Brain microvascular endothelial cell (primary cell): Measurements from ENCODE around the gene FNDC3B.
A peak's percentile ranks its signal among the peaks of the same experiment; 100 is the strongest.

Experiments
- DNase-seq: peaks from one replicate; pipeline ENCODE4 v3.0.0-alpha.2; 2020
- H3K27ac ChIP-seq: fragments of 250-450 bp; sonication (Bioruptor Pico); 2 replicates; pipeline ENCODE4 v1.5.1; 2020; ENCODE audit warnings: mild to moderate bottlenecking, moderate library complexity
- H3K27me3 ChIP-seq: fragments of 250-450 bp; sonication (Bioruptor Pico); replicated peaks from 2 replicates; pipeline ENCODE4 v1.5.1; 2020; ENCODE audit warnings: mild to moderate bottlenecking
- H3K36me3 ChIP-seq: fragments of 250-450 bp; sonication (Bioruptor Pico); replicated peaks from 2 replicates; pipeline ENCODE4 v1.5.1; 2020; ENCODE audit warnings: mild to moderate bottlenecking
- H3K4me3 ChIP-seq: 2 replicates; pipeline ENCODE4 v1.5.1; 2011; ENCODE audit warnings: low read depth, mild to moderate bottlenecking, control low read depth, low read length, moderate library complexity
- in situ Hi-C: cut with HindIII; loops from 2 replicates; pipeline ENCODE4 v1.10.0; 2017; ENCODE audit warnings: low sequenced_read_pairs, low pct_ligation_motif_present
- TF ChIP-seq, protein P1 (sequence below): IDR thresholded peaks from 2 replicates; pipeline ENCODE4 v1.5.1; 2011; ENCODE audit warnings: low read depth, mild to moderate bottlenecking, moderate library complexity, low read length, control low read depth, inconsistent platforms; ENCODE audit errors: missing control alignments

The FNDC3B gene

DNA sequence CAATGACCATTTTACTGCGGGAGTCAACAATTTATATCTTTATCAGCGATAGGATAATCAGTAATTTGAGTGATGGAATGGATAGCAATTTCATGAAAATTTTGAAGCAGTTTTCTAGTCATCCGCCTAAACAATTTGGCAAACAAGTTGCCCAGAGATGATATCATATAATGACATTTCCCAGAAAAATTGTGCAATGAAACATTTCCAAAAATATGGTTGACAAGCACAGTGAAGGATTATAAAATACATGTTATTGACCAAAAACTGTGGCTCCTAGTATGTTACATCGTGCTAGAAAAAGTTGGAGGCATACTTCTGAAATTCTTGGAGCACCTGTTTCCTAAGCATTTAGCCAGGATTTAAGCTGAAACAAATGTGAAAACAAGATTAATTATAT, 263.8 kb downstream of the FNDC3B start:
- Histone ChIP-seq H3K27me3 (no peaks in the 10 kb centered on the region), H3K36me3 (peaks cover 49% of the 10 kb centered on the region), H3K27ac (no peak overlapping the region), H3K4me3 (no peak overlapping the region)
- in situ Hi-C loops = no loop called here
- no peak for DNase-seq
- TF ChIP-seq, protein P1, sequence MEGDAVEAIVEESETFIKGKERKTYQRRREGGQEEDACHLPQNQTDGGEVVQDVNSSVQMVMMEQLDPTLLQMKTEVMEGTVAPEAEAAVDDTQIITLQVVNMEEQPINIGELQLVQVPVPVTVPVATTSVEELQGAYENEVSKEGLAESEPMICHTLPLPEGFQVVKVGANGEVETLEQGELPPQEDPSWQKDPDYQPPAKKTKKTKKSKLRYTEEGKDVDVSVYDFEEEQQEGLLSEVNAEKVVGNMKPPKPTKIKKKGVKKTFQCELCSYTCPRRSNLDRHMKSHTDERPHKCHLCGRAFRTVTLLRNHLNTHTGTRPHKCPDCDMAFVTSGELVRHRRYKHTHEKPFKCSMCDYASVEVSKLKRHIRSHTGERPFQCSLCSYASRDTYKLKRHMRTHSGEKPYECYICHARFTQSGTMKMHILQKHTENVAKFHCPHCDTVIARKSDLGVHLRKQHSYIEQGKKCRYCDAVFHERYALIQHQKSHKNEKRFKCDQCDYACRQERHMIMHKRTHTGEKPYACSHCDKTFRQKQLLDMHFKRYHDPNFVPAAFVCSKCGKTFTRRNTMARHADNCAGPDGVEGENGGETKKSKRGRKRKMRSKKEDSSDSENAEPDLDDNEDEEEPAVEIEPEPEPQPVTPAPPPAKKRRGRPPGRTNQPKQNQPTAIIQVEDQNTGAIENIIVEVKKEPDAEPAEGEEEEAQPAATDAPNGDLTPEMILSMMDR = no peak

DNA sequence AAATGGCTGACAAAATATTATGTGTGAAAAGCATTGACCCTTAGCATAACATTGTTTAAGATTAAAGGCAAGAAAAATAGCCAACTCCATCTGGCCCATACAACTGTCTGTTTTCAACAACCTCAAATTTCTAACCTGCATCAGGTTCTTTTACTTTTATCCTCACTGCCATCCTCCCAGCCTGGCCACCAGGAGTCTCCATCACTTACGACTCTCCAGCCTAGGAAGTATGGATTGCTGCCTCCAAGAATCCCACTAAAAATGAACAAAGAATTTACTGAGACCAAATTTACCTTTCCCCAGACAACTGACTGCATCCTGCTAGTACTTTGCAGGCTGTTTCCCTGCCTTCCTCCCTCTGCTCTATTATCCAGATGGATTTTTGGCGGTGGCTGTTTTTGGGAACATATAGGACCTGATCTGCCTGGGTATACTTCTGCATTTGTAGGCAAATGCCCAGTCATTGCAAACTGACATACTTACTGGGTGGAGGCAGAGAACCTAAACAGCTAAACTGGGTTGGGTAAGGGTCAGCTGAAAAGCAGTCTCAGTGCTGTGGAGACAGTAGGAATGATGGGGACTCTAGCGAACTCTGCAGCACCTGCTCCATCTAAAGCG, 264.7 kb downstream of the FNDC3B start:
- no peak overlapping the region for H3K4me3 ChIP-seq
- no peak overlapping the region for H3K27ac ChIP-seq
- DNase-seq = no peak
- no peaks in the 10 kb centered on the region for H3K27me3 ChIP-seq
- TF ChIP-seq, protein P1 = peak; percentile 64
- in situ Hi-C loops = no loop called here
- H3K36me3 ChIP-seq = peaks cover 47% of the 10 kb centered on the region

DNA sequence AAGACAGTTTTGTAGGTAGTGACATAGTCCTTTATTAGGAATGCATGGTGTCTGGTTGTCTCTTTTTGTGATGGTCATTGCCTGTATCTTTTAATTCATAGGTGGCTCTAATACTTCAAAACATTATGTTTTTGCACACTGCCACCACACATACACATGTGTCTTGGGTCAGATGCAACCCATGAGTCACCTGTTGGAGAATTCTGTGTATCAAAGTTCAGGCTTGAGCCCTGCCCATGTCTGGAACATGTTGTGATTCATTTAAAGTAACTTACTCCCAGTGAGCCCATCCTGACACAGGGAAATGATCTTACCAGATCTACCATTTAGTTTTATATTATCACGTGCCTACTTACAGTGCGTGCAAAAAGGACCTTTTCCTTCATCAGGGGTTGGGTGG, 266.2 kb downstream of the FNDC3B start:
- H3K27ac ChIP-seq = peak overlapping the region; percentile 54
- DNase-seq = peak; percentile 85
- peaks cover 59% of the 10 kb centered on the region for H3K36me3 ChIP-seq
- no peaks in the 10 kb centered on the region for H3K27me3 ChIP-seq
- in situ Hi-C loops = no loop called here
- TF ChIP-seq, protein P1 = no peak
- H3K4me3 ChIP-seq = no peak overlapping the region

DNA sequence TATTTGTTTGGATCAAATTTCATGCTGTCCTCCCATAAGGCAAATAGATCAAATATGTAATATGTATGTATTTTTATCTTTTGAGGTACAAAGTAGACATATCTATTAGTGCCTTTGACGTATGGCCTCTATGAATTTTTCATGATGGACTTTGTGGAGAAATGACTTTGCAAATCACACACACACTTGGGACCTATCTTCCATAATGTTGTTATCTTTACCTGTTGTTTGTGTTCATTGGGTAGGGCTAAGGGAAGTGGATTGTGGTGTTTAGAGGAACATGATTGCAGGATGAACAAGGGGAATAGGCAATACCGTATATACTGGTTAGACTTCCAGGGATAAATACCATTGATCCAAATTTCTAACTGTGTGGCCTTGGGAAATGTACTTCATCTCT, 266.6 kb downstream of the FNDC3B start:
- H3K27ac ChIP-seq = peak overlapping the region; percentile 54
- DNase-seq = no peak
- in situ Hi-C loops = no loop called here
- no peak overlapping the region for H3K4me3 ChIP-seq
- no peaks in the 10 kb centered on the region for H3K27me3 ChIP-seq
- TF ChIP-seq, protein P1 = no peak
- H3K36me3 ChIP-seq = peaks cover 59% of the 10 kb centered on the region

DNA sequence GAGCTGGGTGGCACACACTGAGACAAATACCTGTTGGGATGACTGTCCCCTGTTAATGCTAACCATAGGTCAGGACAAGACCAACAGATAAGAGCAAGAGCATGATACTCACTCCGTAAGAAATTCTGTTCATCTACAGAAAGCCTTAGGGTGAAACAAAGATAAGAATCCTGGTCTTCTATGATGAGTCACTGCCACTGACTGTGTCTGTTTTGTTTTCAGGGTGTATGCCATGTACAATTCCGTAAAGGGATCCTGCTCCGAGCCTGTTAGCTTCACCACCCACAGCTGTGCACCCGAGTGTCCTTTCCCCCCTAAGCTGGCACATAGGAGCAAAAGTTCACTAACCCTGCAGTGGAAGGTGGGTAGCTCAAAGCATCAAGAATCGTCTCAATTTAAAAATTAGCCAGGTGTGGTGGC, 267.8 kb downstream of the FNDC3B start:
- Histone ChIP-seq H3K27ac (peak overlapping the region; percentile 54), H3K27me3 (no peaks in the 10 kb centered on the region), H3K4me3 (no peak overlapping the region), H3K36me3 (peaks cover 57% of the 10 kb centered on the region)
- in situ Hi-C loops = no loop called here
- peak; percentile 76 for DNase-seq
- TF ChIP-seq, protein P1 = no peak

DNA sequence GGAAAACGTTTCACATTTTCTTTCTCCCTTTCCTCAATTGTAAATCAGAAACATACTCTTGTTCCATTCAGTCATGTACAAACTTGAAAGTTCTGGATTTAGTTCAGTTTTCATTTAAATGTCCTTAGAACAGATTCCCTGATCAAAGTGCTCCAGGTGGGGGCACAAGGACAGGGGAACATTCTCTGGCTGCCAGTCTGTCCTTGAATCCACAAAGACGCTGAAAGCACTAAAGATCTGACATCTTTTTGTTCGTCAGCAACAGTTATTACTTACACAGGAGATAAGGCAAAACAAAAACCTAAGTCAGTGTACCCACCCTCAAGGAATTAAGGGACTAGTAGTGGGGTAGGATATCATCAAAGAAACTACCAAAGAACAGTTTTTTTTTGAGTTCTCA, 269.7 kb downstream of the FNDC3B start:
- Histone ChIP-seq H3K27me3 (no peaks in the 10 kb centered on the region), H3K27ac (no peak overlapping the region), H3K4me3 (no peak overlapping the region), H3K36me3 (peaks cover 73% of the 10 kb centered on the region)
- no peak for DNase-seq
- TF ChIP-seq, protein P1 = no peak
- in situ Hi-C loops = no loop called here
